PC-9 (cell line): Measurements from ENCODE around the gene SFSWAP. TPM values are rescaled to one million over a fixed set of nuclear protein-coding genes. Genes with fewer than 3 reads are reported as not detected.

Source experiments
- BruUV-seq: library from RNA; stranded (reverse); fragments of 400-500 nt; replicated peaks from 2 replicates; lab custom pipeline; 2021; lab: Mats Ljungman, UMichigan
- CTCF ChIA-PET: fragments of 300-600 bp; sonication (Branson Sonifier 250); formaldehyde crosslinking; loops from one replicate; lab custom pipeline; 2022; ENCODE audit warnings: antibody characterized with exemption; lab: Charles Lee
- POLR2A ChIA-PET: fragments of 300-600 bp; sonication (Branson Sonifier 250); formaldehyde crosslinking; loops from one replicate; lab custom pipeline; 2022; ENCODE audit warnings: antibody characterized with exemption; ENCODE audit not compliant: unreplicated experiment; lab: Charles Lee
- DNase-seq, 2 experiments: peaks; one replicate each; pipeline versions ENCODE4 v3.0.0 to v3.0.0-alpha.2; 2015 to 2022; ENCODE audit warnings: mixed read lengths in 1 of 2
- H2AFZ ChIP-seq: fragments of 200-600 bp; sonication (generic); 2 replicates; pipeline ENCODE4 v1.8.1; 2017; ENCODE audit warnings: antibody characterized with exemption
- H3F3A ChIP-seq: fragments of 200-600 bp; sonication (generic); 2 replicates; pipeline ENCODE4 v1.8.1; 2017; ENCODE audit warnings: antibody characterized with exemption, mild to moderate bottlenecking, low read depth; ENCODE audit not compliant: insufficient read depth
- H3K27ac ChIP-seq: fragments of 200-600 bp; sonication (generic); 2 replicates; pipeline ENCODE4 v1.6.1; 2016; ENCODE audit warnings: mixed run types
- H3K27me3 ChIP-seq: fragments of 200-600 bp; sonication (generic); 2 replicates; pipeline ENCODE4 v1.6.1; 2016; ENCODE audit warnings: low read depth, mixed run types; ENCODE audit not compliant: insufficient read depth
- H3K36me3 ChIP-seq: fragments of 200-600 bp; sonication (generic); 2 replicates; pipeline ENCODE4 v1.6.1; 2016; ENCODE audit warnings: low read depth, mixed run types
- H3K4me1 ChIP-seq: fragments of 200-600 bp; sonication (generic); replicated peaks from 2 replicates; pipeline ENCODE4 v1.6.1; 2016; ENCODE audit warnings: mixed run types; ENCODE audit not compliant: insufficient read depth
- H3K4me2 ChIP-seq: fragments of 200-600 bp; sonication (generic); 2 replicates; pipeline ENCODE4 v1.6.1; 2017; ENCODE audit warnings: mixed run types
- H3K4me3 ChIP-seq: fragments of 200-600 bp; sonication (generic); 2 replicates; pipeline ENCODE4 v1.6.1; 2016; ENCODE audit warnings: mixed run types
- H3K79me2 ChIP-seq: fragments of 200-600 bp; sonication (generic); 2 replicates; pipeline ENCODE4 v1.6.1; 2017; ENCODE audit warnings: low read depth, mixed run types
- H3K9me2 ChIP-seq: fragments of 200-600 bp; sonication (generic); 2 replicates; pipeline ENCODE4 v1.8.1; 2017; ENCODE audit warnings: mild to moderate bottlenecking; ENCODE audit not compliant: insufficient read depth
- H3K9me3 ChIP-seq: fragments of 200-600 bp; sonication (generic); 2 replicates; pipeline ENCODE4 v1.8.1; 2016; ENCODE audit warnings: low read depth; ENCODE audit not compliant: insufficient read depth
- H4K20me1 ChIP-seq: fragments of 200-600 bp; sonication (generic); 2 replicates; pipeline ENCODE4 v1.8.1; 2017; ENCODE audit not compliant: insufficient read depth
- CTCF ChIP-seq: fragments of 200-600 bp; sonication (generic); conservative IDR thresholded peaks from 2 replicates; pipeline ENCODE4 v1.6.1; 2017; ENCODE audit warnings: mixed run types, antibody characterized with exemption, mild to moderate bottlenecking, moderate library complexity
- EZH2 ChIP-seq: fragments of 200-600 bp; sonication (generic); IDR thresholded peaks from 2 replicates; pipeline ENCODE4 v1.8.0; 2017; ENCODE audit warnings: antibody characterized with exemption, low read depth
- intact Hi-C: fragments of 100-400 bp; cut with micrococcal nuclease; formaldehyde crosslinking; loops from one replicate; pipeline ENCODE4 v1.10.0; 2022; ENCODE audit not compliant: unreplicated experiment
- total RNA-seq: library from RNA; stranded (reverse); gene quantifications from 2 replicates; pipeline ENCODE4 v1.2.3, GENCODE V29; 2021

The SFSWAP gene
- total RNA-seq, 1 experiment from 2014 or later: 40.7 TPM

GRCh38 chr12:131779027-131779426 is 68.1 kb downstream of the SFSWAP start:
- TF ChIP-seq CTCF (no peak), EZH2 (no peak)
- intact Hi-C loops: no loop called here
- no peaks in the 10 kb centered on the region for H3K9me2 ChIP-seq
- H3K79me2 ChIP-seq: no peaks in the 10 kb centered on the region
- no peak overlapping the region for H3K4me2 ChIP-seq
- peaks cover 10% of the 10 kb centered on the region; the same call in 1 of the 2 replicates for H4K20me1 ChIP-seq
- H3K27ac ChIP-seq: no peak overlapping the region
- BruUV-seq: no TSS peak
- no peak overlapping the region for H2AFZ ChIP-seq
- H3K4me3 ChIP-seq: no peak overlapping the region
- peaks cover 27% of the 10 kb centered on the region for H3F3A ChIP-seq
- no peaks in the 10 kb centered on the region for H3K27me3 ChIP-seq
- CTCF ChIA-PET: no interaction called here
- H3K9me3 ChIP-seq: no peaks in the 10 kb centered on the region
- POLR2A ChIA-PET: no interaction called here
- H3K36me3 ChIP-seq: peaks cover 4% of the 10 kb centered on the region; the same call in 1 of the 2 replicates
- H3K4me1 ChIP-seq: peaks cover 18% of the 10 kb centered on the region
- DNase-seq: no peak

DNA sequence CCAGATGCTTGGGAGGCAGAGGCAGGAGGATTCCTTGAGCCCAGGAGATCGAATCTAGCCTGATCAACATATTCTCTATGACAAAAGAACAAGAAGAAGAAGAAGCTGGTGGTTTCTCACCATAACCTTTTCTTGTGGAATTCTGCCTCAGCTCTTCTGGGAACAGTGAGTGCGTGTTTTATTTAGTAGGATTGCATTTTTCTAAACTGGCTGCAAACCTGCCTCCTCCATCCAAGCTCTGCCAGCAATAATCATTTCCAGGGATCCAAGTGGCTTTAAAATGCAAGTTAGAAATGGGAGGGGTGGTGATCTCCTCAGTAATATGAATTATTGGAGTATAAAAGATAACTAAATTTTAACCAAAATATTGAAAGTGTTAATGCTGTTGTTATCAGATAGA is 71.2 kb downstream of the SFSWAP start:
- CTCF ChIA-PET: no interaction called here
- H3F3A ChIP-seq: peaks cover 33% of the 10 kb centered on the region
- H3K4me1 ChIP-seq: peaks cover 30% of the 10 kb centered on the region
- no peak overlapping the region for H3K4me3 ChIP-seq
- peaks cover 4% of the 10 kb centered on the region; the same call in 1 of the 2 replicates for H4K20me1 ChIP-seq
- no peak for DNase-seq
- BruUV-seq: no TSS peak
- no peaks in the 10 kb centered on the region for H3K9me3 ChIP-seq
- no peaks in the 10 kb centered on the region for H3K27me3 ChIP-seq
- H3K27ac ChIP-seq: no peak overlapping the region
- POLR2A ChIA-PET: no interaction called here
- no peak overlapping the region for H3K4me2 ChIP-seq
- H3K79me2 ChIP-seq: no peaks in the 10 kb centered on the region
- H3K36me3 ChIP-seq: peaks cover 14% of the 10 kb centered on the region
- no peaks in the 10 kb centered on the region for H3K9me2 ChIP-seq
- intact Hi-C loops: no loop called here
- no peak overlapping the region for H2AFZ ChIP-seq
- TF ChIP-seq EZH2: no peak
- TF ChIP-seq CTCF: no peak

DNA sequence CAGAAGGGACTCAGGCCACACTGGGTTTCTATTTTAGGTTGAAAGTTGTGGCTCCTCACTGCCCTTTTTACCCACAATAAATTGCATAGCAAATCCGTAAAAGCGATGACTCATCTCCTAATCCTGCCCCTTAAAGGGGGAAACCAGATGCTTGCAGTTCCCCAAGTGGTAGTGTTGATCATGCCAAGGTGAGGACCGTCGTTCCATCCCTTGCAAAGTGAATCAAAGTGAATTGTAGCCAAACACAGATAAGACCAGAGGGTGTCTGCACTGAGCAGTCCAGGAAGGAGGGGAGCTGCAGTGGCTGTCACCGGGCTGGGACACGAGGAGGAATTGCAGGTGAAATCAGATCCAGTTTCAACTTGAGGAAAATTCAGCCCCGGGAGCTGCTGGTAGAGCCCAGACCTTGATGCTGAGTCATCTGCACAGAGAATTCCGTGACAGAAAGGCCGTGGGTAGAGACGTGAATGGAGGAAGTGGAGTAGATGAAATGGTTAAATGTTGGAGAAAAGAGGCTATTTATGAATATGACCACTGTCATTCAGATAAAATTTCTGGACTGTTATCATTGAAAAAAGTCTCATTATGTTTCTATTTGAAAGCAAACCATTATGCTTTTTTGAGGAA is 73.1 kb downstream of the SFSWAP start:
- Histone ChIP-seq H3K4me3 (peak overlapping the region; percentile 44; the same call in 1 of the 2 replicates), H3K4me2 (peak overlapping the region; percentile 75), H2AFZ (no peak overlapping the region; the same call in 1 of the 2 replicates), H3F3A (peaks cover 33% of the 10 kb centered on the region), H3K36me3 (peaks cover 14% of the 10 kb centered on the region), H4K20me1 (no peaks in the 10 kb centered on the region), H3K27me3 (no peaks in the 10 kb centered on the region), H3K79me2 (no peaks in the 10 kb centered on the region), H3K9me2 (no peaks in the 10 kb centered on the region), H3K27ac (peak overlapping the region; percentile 80), H3K4me1 (peaks cover 30% of the 10 kb centered on the region), H3K9me3 (no peaks in the 10 kb centered on the region)
- DNase-seq: peak; percentile 71 to 84
- ChIA-PET POLR2A (interaction anchor here (0.6 kb wide), 2 partner anchors 47 to 51 kb away, joined by 6 to 8 read pairs; no protein-coding TSS in a partner anchor), CTCF (no interaction called here)
- intact Hi-C loops: loop anchor here (2.0 kb wide), 2 partner anchors 47 kb away; no protein-coding TSS in a partner anchor
- TF ChIP-seq EZH2 (no peak), CTCF (no peak)
- TSS peak; percentile 55 for BruUV-seq
